GM13977 (cell line): ENCODE results near the gene MAGEB5.

ENCODE experiments used
- DNase-seq: peaks from one replicate; pipeline ENCODE4 v3.0.0; 2012; ENCODE audit warnings: low spot score
- in situ Hi-C: fragments of 300-500 bp; cut with MboI; formaldehyde crosslinking; loops from one replicate; pipeline ENCODE4 v1.12.0; 2022; ENCODE audit warnings: low sequenced_read_pairs, low pct_unique_long_range_greater_than_20kb, mixed read lengths, inconsistent platforms; ENCODE audit not compliant: unreplicated experiment
- TF ChIP-seq, protein P1 (sequence below): IDR thresholded peaks from 2 replicates; pipeline ENCODE4 v1.5.1; 2012; ENCODE audit warnings: mild to moderate bottlenecking, control low read depth; ENCODE audit not compliant: insufficient read depth; ENCODE audit errors: extremely low read depth, missing control alignments

MAGEB5 gene

DNA sequence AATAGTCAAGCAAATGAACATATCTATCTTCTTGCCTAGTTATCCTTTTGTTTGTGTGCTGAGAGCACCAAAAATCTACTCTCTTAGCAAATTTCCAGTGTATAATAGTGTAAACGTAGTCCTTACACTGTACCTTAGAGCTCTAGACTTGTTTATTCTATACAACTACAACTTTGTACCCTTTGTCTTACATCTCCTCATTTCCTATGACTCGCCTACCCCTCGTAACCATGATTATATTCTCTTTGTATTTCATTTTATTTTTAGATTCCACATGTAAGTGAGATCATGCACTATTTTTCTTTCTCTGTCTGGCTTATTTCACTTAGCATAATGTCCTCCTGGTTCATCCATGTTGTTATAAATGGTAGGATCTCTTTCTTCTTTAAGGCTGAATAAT, 37.6 kb downstream of the MAGEB5 start:
- TF ChIP-seq, protein P1, sequence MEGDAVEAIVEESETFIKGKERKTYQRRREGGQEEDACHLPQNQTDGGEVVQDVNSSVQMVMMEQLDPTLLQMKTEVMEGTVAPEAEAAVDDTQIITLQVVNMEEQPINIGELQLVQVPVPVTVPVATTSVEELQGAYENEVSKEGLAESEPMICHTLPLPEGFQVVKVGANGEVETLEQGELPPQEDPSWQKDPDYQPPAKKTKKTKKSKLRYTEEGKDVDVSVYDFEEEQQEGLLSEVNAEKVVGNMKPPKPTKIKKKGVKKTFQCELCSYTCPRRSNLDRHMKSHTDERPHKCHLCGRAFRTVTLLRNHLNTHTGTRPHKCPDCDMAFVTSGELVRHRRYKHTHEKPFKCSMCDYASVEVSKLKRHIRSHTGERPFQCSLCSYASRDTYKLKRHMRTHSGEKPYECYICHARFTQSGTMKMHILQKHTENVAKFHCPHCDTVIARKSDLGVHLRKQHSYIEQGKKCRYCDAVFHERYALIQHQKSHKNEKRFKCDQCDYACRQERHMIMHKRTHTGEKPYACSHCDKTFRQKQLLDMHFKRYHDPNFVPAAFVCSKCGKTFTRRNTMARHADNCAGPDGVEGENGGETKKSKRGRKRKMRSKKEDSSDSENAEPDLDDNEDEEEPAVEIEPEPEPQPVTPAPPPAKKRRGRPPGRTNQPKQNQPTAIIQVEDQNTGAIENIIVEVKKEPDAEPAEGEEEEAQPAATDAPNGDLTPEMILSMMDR: no peak
- in situ Hi-C loops: no loop called here
- no peak for DNase-seq

DNA sequence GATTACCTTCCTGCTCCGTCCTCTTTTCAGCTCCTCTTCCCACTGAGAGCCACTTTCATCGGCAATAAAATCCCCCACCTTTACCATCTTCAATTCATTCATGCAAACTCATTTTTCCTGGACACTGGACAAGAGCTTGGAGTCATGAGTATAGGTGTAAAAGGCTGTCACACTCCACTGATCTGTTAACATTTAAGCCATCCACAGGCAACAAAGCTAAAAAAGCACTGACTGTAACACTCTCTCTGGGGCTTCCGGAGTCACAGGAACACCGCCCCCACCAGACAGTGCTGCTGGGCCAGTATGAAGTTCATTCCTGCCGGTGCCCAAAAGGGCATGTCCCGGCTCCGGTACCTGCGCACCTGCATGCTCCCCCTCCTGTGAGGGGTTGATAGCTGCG, 38.5 kb downstream of the MAGEB5 start:
- no peak for DNase-seq
- TF ChIP-seq, protein P1: no peak
- in situ Hi-C loops: no loop called here

DNA sequence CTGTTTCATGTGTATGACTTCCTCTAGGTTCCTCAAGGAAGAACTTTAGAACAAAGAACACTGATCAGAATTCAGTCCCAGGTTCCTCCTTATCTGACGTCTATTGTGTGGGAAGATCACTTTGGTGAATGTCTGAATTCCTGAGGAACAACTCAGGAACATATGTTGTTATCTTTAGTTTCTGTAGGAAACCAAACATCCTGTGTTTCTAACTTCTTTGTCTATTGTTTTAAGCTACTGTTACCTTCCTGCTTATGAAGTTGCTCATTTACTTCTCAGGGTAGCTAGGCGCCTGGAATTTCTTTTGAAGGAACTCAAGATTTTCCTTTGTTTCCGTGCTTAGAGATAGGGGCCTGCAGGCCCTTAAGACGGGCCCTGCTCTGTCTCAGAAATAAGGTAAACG, 46.2 kb downstream of the MAGEB5 start:
- no peak for DNase-seq
- in situ Hi-C loops: no loop called here
- TF ChIP-seq, protein P1: no peak
